ENCODE results near the gene RNASEH2B.
A peak's percentile ranks its signal among the peaks of the same experiment; 100 is the strongest.

RNASEH2B gene

GRCh38 chr13:50981686-50982085 lies 72.1 kb downstream of the RNASEH2B start:
- H3K4me3 ChIP-seq (ENCODE audit: low read depth, low read length): no peak overlapping the region
- no peak for TF ChIP-seq CTCF (IDR thresholded peaks at IDR 0.05; ENCODE audit: insufficient read depth, low read depth, low read length, missing control alignments)
- DNase-seq (ENCODE audit: low read depth): no peak

GRCh38 chr13:50989476-50989875 lies 79.9 kb downstream of the RNASEH2B start:
- H3K4me3 ChIP-seq (ENCODE audit: low read depth, low read length): no peak overlapping the region
- no peak for DNase-seq (ENCODE audit: low read depth)
- TF ChIP-seq CTCF (IDR thresholded peaks at IDR 0.05; ENCODE audit: insufficient read depth, low read depth, low read length, missing control alignments): no peak

DNA sequence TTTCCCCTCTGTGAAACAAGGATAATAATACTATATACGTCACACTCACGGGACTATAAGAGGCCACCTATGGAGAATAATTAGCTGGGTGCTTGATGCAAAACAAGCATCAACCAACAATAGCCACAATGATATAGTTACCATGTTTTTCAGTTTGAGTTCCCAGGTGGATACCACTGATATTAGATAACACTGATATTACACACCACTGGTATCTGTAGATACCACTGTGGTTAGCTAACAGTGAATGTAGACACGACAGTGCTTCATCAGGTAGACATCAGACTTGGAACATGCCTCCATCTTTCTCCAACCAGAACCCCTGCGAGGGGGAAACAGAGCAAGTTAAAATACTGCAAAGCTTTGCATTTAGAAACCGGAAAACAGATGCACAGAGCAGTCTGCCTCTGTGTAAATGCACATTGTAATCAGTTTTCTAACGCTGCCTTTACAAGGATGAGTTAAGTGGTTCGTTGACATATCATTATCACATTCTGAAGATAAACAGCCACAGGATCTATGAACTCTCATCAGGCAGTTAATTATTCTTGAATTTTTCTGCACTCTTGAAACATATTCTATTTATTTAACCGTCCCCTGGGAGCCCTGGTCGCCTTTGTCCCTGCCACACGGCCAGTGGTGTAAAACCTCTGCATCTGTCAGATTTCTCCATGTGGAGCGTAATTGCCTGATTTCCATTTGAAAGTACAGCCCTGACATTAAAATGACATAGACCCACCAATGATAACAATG lies 80.7 kb downstream of the RNASEH2B start:
- TF ChIP-seq CTCF (IDR thresholded peaks at IDR 0.05; ENCODE audit: insufficient read depth, low read depth, low read length, missing control alignments): no peak

DNA sequence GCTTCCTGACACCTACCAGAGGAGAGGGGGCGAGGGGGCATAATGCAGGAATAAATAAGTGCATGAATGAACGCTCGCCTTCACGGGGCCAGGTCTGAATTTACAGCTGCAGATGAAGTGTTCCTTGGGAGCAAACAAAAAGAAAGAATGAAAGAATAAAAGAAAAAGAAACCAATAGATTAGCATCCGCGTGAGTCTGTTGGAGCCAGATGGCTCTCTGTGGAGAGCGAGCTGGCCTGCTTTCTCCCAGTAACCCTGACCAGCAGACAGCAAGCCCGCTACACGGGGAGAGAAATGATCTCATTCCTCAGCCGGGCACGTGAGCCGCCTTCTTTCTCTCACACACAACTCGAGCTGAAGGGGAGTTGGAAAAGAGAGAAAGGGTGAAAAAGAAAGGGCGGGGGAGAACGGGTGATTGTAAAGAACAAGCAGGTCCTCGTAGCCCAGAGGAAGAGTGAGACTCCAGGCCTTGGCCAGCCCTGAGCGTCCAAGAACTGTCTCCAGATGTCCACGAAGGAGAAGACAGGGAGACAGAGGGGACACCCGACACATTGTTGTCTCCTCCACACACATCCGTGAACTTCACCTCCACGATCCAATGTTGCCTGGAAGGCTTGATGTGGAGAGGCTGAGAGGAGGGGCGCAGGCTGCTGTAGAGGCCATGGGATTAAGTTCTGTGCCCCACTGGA lies 81.4 kb downstream of the RNASEH2B start:
- H3K4me3 ChIP-seq (ENCODE audit: low read depth, low read length): no peak overlapping the region
- no peak for DNase-seq (ENCODE audit: low read depth)

More for the DNA sequence above, 80.7 kb downstream of the RNASEH2B start:
- no peak for DNase-seq (ENCODE audit: low read depth)
- H3K4me3 ChIP-seq (ENCODE audit: low read depth, low read length): no peak overlapping the region

DNA sequence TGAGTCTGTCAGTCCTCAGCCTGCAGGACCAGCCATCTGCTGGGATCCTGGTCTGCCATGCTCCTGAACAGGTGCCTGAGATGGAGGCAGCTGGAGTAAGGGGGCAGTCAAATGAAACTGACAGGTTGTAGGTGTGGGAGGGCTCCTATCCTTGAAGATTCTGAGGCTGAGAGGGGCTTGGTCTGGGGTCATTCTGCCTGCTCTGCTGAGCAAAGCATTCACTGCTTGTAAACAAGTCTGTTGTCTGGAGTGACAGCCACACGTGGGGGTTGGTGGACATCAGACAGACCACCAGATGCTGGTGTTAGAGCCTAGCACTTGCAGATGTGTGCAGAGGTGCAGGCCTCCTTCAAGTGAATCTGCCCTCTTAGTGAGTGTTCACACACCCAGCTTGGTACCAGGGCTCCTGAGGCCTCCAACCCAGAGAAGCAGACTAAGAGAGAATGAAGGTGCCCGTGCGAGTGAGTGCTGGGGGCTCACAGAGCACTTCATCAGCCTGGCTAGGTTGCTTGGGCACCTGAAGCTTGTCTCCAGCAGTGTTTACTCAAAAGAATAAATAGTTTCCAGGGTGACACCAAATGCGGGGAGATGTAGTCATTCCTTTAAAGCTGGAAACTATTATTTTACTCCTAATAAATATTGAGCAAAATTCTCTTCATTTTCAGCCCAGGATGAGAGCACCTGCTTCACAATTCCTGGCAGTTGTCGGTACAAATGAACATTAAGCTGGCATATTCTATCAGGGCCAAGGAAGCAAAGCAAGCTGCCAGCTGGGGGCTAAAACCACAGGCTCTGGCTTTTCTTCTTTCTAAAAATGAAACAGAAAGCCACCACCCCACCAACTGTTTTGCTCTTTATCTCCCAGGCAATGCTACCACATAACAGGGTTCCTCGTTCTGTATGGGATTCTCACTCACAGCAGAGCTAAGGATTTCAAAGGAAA lies 82.3 kb downstream of the RNASEH2B start:
- H3K4me3 ChIP-seq (ENCODE audit: low read depth, low read length): no peak overlapping the region
- peak; percentile 59 for DNase-seq (ENCODE audit: low read depth)

More for the DNA sequence above, 81.4 kb downstream of the RNASEH2B start:
- no peak for TF ChIP-seq CTCF (IDR thresholded peaks at IDR 0.05; ENCODE audit: insufficient read depth, low read depth, low read length, missing control alignments)

More for the DNA sequence above, 82.3 kb downstream of the RNASEH2B start:
- TF ChIP-seq CTCF (IDR thresholded peaks at IDR 0.05; ENCODE audit: insufficient read depth, low read depth, low read length, missing control alignments): no peak

All from GM12865 (cell line).